GM18517 (cell line): Measurements from ENCODE around the gene DIP2C.
"Not testable (repeated sequence)": the region's sequence is repeated elsewhere in the genome, so short reads cannot be mapped to it uniquely, and the experiment has no call there.

Experiments used
- ATAC-seq: cut with Tn5 transposase; IDR thresholded peaks from one replicate; pipeline ENCODE4 v1.9.1; 2021; ENCODE audit warnings: mild to moderate bottlenecking, moderate library complexity; ENCODE audit not compliant: unreplicated experiment

The DIP2C gene

GRCh38 chr10:404991-405390 lies 284.5 kb downstream of the DIP2C start:
- no peak for ATAC-seq

GRCh38 chr10:404346-404745 lies 285.1 kb downstream of the DIP2C start:
- no peak for ATAC-seq

- no peak for ATAC-seq
Measured at GRCh38 chr10:398954-399353, 290.5 kb downstream of the DIP2C start.

GRCh38 chr10:397321-398068 lies 292.0 kb downstream of the DIP2C start:
- no peak for ATAC-seq

GRCh38 chr10:396535-397220 lies 292.8 kb downstream of the DIP2C start:
- no peak for ATAC-seq

- ATAC-seq, result no peak
Measured at GRCh38 chr10:396107-396506, 293.4 kb downstream of the DIP2C start.

GRCh38 chr10:395665-396064 lies 293.8 kb downstream of the DIP2C start:
- ATAC-seq, result no peak

GRCh38 chr10:394439-395101 lies 294.9 kb downstream of the DIP2C start:
- ATAC-seq, result not testable (repeated sequence)

GRCh38 chr10:393787-394438 lies 295.6 kb downstream of the DIP2C start:
- no peak for ATAC-seq

GRCh38 chr10:393106-393745 lies 296.2 kb downstream of the DIP2C start:
- no peak for ATAC-seq

GRCh38 chr10:392705-393037 lies 296.8 kb downstream of the DIP2C start:
- ATAC-seq, result no peak

GRCh38 chr10:391847-392704 lies 297.4 kb downstream of the DIP2C start:
- no peak for ATAC-seq

GRCh38 chr10:391305-391704 lies 298.2 kb downstream of the DIP2C start:
- no peak for ATAC-seq

GRCh38 chr10:390449-391100 lies 298.9 kb downstream of the DIP2C start:
- no peak for ATAC-seq

- no peak for ATAC-seq
Measured at GRCh38 chr10:389836-390448, 299.5 kb downstream of the DIP2C start.

- ATAC-seq, result no peak
Measured at GRCh38 chr10:389261-389790, 300.1 kb downstream of the DIP2C start.

GRCh38 chr10:388661-389045 lies 300.8 kb downstream of the DIP2C start:
- no peak for ATAC-seq

- ATAC-seq, result no peak
Measured at GRCh38 chr10:387909-388660, 301.4 kb downstream of the DIP2C start.

- no peak for ATAC-seq
Measured at GRCh38 chr10:387593-387891, 301.9 kb downstream of the DIP2C start.
